DLD1 (cell line): ENCODE measurements around the gene TMC2.
"Not testable (repeated sequence)": the region's sequence is repeated elsewhere in the genome, so short reads cannot be mapped to it uniquely, and the experiment has no call there.

Source experiments
- in situ Hi-C: cut with HindIII; loops from 2 replicates; pipeline ENCODE4 v1.10.0; 2017; ENCODE audit warnings: low sequenced_read_pairs

Gene TMC2

GRCh38 chr20:2524709-2525506 is 11.5 kb upstream of the TMC2 start:
- in situ Hi-C loops, result no loop called here

- in situ Hi-C loops, result not testable (repeated sequence)
Observed at GRCh38 chr20:2526218-2526583, 10.2 kb upstream of the TMC2 start.

GRCh38 chr20:2527762-2528161 is 8.6 kb upstream of the TMC2 start:
- in situ Hi-C loops, result no loop called here

GRCh38 chr20:2528671-2529271 is 7.6 kb upstream of the TMC2 start:
- in situ Hi-C loops, result no loop called here

- in situ Hi-C loops, result no loop called here
Observed at GRCh38 chr20:2533118-2533517, 3.3 kb upstream of the TMC2 start.

GRCh38 chr20:2535711-2536559 is 438 bp upstream of the TMC2 start:
- in situ Hi-C loops, result no loop called here

- in situ Hi-C loops, result no loop called here
Observed at GRCh38 chr20:2537101-2537500, 728 bp downstream of the TMC2 start.

- in situ Hi-C loops, result no loop called here
Observed at GRCh38 chr20:2538356-2538755, 2.0 kb downstream of the TMC2 start.

- in situ Hi-C loops, result no loop called here
Observed at GRCh38 chr20:2538931-2539720, 2.8 kb downstream of the TMC2 start.

- in situ Hi-C loops, result no loop called here
Observed at GRCh38 chr20:2541940-2542339, 5.6 kb downstream of the TMC2 start.

- in situ Hi-C loops, result no loop called here
Observed at GRCh38 chr20:2542361-2542760, 6.0 kb downstream of the TMC2 start.

GRCh38 chr20:2544211-2544610 is 7.8 kb downstream of the TMC2 start:
- in situ Hi-C loops, result no loop called here

- in situ Hi-C loops, result no loop called here
Observed at GRCh38 chr20:2545594-2545993, 9.2 kb downstream of the TMC2 start.

GRCh38 chr20:2557873-2558580 is 21.7 kb downstream of the TMC2 start:
- in situ Hi-C loops, result no loop called here

- in situ Hi-C loops, result no loop called here
Observed at GRCh38 chr20:2558581-2559278, 22.4 kb downstream of the TMC2 start.

GRCh38 chr20:2559279-2559626 is 22.9 kb downstream of the TMC2 start:
- in situ Hi-C loops, result no loop called here

GRCh38 chr20:2559651-2560050 is 23.3 kb downstream of the TMC2 start:
- in situ Hi-C loops, result no loop called here

- in situ Hi-C loops, result no loop called here
Observed at GRCh38 chr20:2563116-2563515, 26.7 kb downstream of the TMC2 start.

GRCh38 chr20:2564406-2564805 is 28.0 kb downstream of the TMC2 start:
- in situ Hi-C loops, result no loop called here

GRCh38 chr20:2575682-2576081 is 39.3 kb downstream of the TMC2 start:
- in situ Hi-C loops, result no loop called here
